Neuron (in vitro differentiated cells): ENCODE results near the gene ASXL2.

Experiments
- H2AFZ ChIP-seq: one replicate; pipeline ENCODE4 v1.6.1; 2013; ENCODE audit warnings: low read depth, mild to moderate bottlenecking, inconsistent platforms, low read length, moderate library complexity
- H3K27me3 ChIP-seq: one replicate; pipeline ENCODE4 v1.6.1; 2013; ENCODE audit warnings: low read length; ENCODE audit not compliant: insufficient read depth
- H3K36me3 ChIP-seq: one replicate; pipeline ENCODE4 v1.6.1; 2013; ENCODE audit warnings: low read length; ENCODE audit not compliant: insufficient read depth
- H3K4me1 ChIP-seq: one replicate; pipeline ENCODE4 v1.6.1; 2013; ENCODE audit warnings: low read length; ENCODE audit not compliant: insufficient read depth
- H3K4me3 ChIP-seq: 2 replicates; pipeline ENCODE4 v1.5.1; 2013; ENCODE audit warnings: mild to moderate bottlenecking, low read length, moderate library complexity
- H3K9me3 ChIP-seq: one replicate; pipeline ENCODE4 v1.6.1; 2013; ENCODE audit warnings: low read length

The ASXL2 gene

DNA sequence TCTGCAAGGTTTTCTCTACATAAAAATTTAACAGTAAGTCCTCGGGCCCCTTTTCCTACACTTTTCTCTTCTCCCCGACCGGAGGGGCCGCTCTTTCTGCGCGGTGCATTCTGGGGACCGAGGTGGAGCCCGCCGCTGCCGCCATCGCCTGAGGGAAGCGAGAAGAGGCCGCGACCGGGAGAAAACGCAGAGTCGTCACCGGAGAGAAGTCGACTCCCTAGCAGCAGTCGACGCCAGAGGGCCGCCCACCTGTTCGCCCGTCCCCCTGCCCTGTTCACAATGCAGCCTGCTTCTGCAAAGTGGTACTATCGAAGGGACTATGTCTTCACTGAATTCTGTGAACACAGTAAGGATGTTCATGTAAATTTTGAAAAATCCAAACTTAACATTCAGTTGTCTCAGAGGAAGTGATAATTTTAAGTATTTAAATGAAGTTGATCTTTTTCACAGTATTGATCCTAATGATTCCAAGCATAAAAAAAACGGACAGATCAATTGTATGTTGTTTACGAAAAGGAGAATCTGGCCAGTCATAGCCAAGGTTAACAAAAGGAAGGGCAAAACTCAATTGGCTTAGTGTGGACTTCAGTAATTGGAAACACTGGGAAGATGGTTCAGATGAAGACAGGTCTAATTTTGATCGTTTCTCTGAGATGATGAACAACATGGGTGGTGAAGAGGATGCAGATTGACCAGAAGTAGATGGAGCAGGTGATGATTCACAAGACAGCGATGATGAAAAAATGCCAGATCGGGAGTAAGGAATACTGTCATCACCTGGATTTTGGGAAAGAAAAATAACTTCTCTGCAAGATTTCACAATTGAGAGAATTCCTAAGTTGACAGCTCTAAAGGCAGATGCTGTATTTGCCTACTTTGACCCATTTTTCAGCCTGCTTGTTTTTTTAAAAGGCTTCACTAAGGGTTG lies 55.8 kb downstream of the ASXL2 start:
- H3K36me3 ChIP-seq, result no peaks in the 10 kb centered on the region
- H3K4me1 ChIP-seq, result no peaks in the 10 kb centered on the region
- H3K27me3 ChIP-seq, result no peaks in the 10 kb centered on the region
- peaks cover 2% of the 10 kb centered on the region for H3K9me3 ChIP-seq
- H3K4me3 ChIP-seq, result no peak overlapping the region
- H2AFZ ChIP-seq, result no peak overlapping the region

DNA sequence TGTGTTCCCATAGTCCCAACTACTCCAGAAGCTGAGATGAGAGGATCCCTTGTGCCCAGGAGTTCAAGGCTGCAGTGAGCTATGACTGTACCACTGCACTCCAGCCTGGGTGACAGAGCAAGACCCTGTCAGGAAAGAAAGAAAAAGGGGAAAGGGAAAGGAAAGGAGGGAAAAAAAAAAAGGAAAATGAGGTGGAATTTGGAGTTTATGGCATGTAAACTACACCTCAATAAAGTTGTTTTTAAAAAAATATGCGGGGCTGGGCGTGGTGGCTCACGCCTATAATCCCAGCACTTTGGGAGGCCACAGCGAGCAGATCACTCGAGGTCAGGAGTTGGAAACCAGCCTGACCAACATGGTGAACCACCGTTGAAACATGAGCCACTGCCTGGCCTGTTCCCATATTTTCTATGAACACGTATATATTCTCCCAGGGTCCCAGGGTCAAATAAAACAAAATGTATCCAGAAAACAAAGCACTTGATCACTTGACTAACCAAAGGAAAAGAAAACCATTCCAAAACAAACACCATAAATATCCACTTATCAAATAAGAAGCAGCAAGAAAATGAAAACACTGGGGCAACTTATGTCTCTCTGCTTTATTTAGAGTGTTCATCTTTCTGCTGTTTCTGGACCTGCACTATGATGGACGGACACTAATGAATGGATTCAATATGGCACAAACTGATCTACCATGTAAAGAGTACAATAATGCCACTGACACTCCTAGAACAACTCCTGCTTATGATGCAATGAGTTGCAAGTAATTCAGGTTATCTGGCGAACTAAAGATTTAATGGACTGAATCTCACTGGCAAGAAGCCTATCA lies 56.8 kb downstream of the ASXL2 start:
- no peak overlapping the region for H3K4me3 ChIP-seq
- peaks cover 2% of the 10 kb centered on the region for H3K9me3 ChIP-seq
- no peaks in the 10 kb centered on the region for H3K27me3 ChIP-seq
- no peaks in the 10 kb centered on the region for H3K36me3 ChIP-seq
- H2AFZ ChIP-seq, result no peak overlapping the region
- H3K4me1 ChIP-seq, result no peaks in the 10 kb centered on the region

DNA sequence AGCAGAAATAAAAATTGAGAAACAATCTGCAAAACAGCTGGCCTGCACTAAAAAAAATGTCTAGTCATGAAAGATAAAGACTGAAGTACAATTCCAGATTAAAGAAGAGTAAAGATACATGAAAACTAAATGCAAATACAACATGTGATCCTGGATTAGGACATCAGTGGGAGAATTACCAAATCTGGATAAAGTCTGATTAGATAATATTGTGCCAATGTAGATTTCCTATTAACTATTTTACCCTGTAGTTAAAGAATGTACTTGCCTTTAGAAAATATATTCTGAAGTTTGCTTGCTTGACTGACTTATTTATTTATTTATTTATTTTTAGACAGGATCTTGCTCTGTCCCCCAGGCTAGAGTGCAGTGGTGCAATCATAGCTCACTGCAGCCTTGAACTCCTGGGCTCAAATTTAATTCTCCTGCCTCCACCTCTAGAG lies 58.7 kb downstream of the ASXL2 start:
- Histone ChIP-seq H3K9me3 (peaks cover 2% of the 10 kb centered on the region), H3K27me3 (no peaks in the 10 kb centered on the region), H2AFZ (no peak overlapping the region), H3K36me3 (no peaks in the 10 kb centered on the region), H3K4me3 (no peak overlapping the region), H3K4me1 (no peaks in the 10 kb centered on the region)

DNA sequence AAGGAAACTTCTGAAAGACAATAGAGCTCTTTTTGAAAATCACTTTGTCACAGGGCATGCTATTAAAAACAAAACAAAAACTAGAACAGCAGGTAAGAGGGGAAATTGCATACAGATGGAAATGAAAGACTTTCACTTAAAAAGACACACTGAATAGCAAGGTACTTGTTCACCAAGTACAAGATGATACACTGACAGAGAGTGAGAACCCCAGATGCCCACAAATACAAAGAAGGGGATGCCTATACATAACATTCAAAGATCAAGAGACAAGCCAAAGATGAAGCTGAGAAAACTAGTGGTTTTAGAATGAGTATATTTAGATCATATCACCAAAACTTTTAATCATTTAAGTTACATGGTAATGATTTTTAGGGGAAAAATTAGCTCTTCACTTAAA lies 60.7 kb downstream of the ASXL2 start:
- H3K36me3 ChIP-seq, result no peaks in the 10 kb centered on the region
- H2AFZ ChIP-seq, result no peak overlapping the region
- no peak overlapping the region for H3K4me3 ChIP-seq
- H3K4me1 ChIP-seq, result no peaks in the 10 kb centered on the region
- no peaks in the 10 kb centered on the region for H3K27me3 ChIP-seq
- H3K9me3 ChIP-seq, result peaks cover under 1% of the 10 kb centered on the region

DNA sequence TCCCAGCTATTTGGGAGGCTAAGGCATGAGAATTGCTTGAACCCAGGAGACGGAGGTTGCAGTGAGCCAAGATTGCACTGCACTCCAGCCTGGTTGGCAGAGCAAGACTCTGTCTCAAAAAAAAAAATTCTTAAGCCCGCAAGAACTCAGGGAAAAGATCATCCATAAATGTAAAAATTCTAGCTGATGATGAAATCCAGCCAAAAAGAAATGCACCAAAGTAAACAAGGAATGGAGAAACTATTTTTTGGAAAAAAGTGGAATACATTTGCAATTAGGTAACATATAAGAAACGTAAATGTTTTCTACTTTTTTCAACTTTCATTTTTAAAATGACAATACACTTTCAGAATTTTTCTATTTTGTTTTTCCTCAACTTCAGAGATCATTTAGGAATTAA lies 61.3 kb downstream of the ASXL2 start:
- Histone ChIP-seq H3K9me3 (no peaks in the 10 kb centered on the region), H3K4me3 (no peak overlapping the region), H3K36me3 (no peaks in the 10 kb centered on the region), H3K4me1 (no peaks in the 10 kb centered on the region), H2AFZ (no peak overlapping the region), H3K27me3 (no peaks in the 10 kb centered on the region)

DNA sequence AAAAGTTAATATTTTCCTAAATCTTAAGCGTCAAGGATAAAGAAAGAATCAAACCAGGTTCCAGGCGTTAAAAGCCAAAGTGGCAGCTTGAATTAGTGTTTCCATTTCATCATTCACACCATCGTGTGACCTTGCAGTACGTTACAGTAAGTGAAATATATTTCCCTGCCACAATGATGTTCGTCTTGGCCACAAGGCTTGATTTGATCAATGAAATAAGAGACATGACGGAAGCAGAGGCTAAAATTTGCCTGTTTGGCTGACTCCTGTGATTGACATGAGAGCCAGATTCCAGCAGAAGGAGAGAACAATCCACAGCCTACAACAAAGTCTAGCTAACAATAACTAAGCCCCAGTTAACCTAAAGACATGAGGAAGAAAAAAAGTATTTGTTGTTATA lies 62.0 kb downstream of the ASXL2 start:
- no peaks in the 10 kb centered on the region for H3K36me3 ChIP-seq
- H3K9me3 ChIP-seq, result no peaks in the 10 kb centered on the region
- no peaks in the 10 kb centered on the region for H3K27me3 ChIP-seq
- H2AFZ ChIP-seq, result no peak overlapping the region
- H3K4me1 ChIP-seq, result no peaks in the 10 kb centered on the region
- no peak overlapping the region for H3K4me3 ChIP-seq

DNA sequence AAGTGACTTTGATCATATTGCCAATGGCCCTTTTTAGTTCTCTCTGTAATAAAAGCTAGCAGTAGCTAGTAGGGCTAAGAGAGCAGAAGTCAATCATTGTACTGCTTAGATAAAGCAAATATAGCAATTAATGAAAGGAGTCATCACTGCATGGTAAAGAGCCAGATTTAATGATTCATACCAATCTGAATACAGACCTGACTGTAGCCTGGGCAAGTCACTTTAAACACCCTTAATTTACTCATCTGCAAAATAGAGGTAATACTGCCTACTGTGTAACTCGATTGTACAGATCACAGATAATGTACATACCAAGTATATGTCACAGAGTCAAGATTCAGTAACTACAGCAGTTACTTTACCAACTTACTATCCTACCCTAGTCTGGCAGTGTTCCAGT lies 63.6 kb downstream of the ASXL2 start:
- no peaks in the 10 kb centered on the region for H3K36me3 ChIP-seq
- no peak overlapping the region for H3K4me3 ChIP-seq
- peaks cover 2% of the 10 kb centered on the region for H3K9me3 ChIP-seq
- H3K4me1 ChIP-seq, result no peaks in the 10 kb centered on the region
- H3K27me3 ChIP-seq, result no peaks in the 10 kb centered on the region
- no peak overlapping the region for H2AFZ ChIP-seq

DNA sequence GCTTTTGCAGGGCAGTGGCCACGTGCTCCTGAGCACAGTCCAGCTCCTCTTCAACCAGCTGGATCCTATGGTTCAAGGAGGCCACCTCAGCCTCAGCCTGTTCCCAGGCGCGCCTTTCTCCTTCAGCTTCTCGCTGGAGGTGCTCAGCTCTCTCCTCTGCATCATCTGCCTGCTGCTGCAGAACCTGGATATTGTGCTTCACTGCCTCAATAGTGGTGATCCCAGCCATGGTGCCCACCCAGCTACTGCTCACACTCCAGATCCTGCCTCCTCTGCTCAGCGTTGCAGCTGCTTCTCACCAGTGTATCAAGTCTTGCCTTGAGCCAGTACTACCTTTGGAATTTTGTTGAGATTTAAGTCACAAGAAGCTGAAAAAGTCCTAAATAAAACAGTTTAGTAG lies 67.9 kb downstream of the ASXL2 start:
- Histone ChIP-seq H3K36me3 (peaks cover 7% of the 10 kb centered on the region), H2AFZ (no peak overlapping the region), H3K4me1 (no peaks in the 10 kb centered on the region), H3K27me3 (no peaks in the 10 kb centered on the region), H3K4me3 (no peak overlapping the region), H3K9me3 (peaks cover 2% of the 10 kb centered on the region)

DNA sequence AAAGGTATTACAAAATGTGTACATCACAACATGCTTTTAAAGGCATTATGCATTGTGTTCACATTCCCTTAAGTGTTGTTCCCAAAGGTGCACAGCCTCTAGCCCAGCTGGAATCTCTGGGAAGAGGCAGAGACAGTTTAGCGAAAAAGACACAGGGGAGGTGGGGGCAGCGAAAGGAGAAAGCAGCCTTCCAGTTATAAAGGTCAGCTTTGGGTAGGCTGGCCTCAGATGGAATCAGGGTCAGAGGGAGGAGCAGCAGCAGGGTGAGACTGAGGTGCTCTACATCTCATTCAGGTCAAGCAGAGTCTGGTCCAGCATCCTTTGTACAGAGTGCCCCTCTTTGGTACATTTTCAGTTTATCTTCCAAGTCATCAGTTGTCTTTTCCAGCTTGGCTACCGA lies 68.6 kb downstream of the ASXL2 start:
- Histone ChIP-seq H3K4me1 (no peaks in the 10 kb centered on the region), H3K27me3 (no peaks in the 10 kb centered on the region), H3K9me3 (peaks cover 2% of the 10 kb centered on the region), H2AFZ (no peak overlapping the region), H3K4me3 (no peak overlapping the region), H3K36me3 (peaks cover 10% of the 10 kb centered on the region)

DNA sequence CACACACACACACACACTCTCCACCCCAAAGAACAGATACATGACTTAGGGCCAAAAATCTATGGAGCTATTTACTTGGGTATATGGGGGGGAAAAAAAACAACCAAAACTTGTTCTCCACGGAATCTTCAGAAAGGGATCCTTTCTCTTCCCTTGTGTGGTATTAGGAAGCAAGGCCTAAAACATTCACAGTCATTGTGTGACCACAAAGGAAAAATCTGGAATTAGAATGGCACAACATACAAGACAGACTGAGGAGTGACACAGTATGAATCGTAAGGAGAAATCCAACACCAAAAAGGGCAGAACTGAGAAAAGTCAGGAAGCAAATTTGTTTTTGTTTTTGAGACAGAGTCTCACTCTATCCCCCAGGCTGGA lies 70.3 kb downstream of the ASXL2 start:
- H3K4me1 ChIP-seq, result no peaks in the 10 kb centered on the region
- H3K27me3 ChIP-seq, result no peaks in the 10 kb centered on the region
- H2AFZ ChIP-seq, result no peak overlapping the region
- H3K4me3 ChIP-seq, result no peak overlapping the region
- H3K9me3 ChIP-seq, result peaks cover 8% of the 10 kb centered on the region
- H3K36me3 ChIP-seq, result peaks cover 27% of the 10 kb centered on the region

DNA sequence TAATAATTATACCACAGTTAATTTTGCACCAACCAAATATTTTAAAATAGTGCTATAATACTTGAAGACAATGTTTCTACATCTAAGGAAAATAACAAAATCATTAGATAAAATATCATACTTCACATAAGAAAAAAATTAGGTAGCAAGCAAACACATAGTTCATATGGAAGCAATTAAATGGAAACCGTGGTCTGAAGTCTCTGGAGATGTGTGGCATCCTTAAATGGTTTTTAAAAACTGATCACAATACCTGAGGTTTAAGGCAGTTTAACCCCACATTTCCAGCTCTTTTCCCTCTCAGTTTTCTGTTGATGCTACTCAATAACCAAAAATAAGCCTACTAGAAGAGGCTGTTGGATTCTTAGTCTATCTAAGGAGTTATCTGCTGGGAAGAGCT lies 71.3 kb downstream of the ASXL2 start:
- Histone ChIP-seq H3K27me3 (no peaks in the 10 kb centered on the region), H2AFZ (no peak overlapping the region), H3K4me3 (no peak overlapping the region), H3K9me3 (peaks cover 8% of the 10 kb centered on the region), H3K4me1 (peaks cover 7% of the 10 kb centered on the region), H3K36me3 (peaks cover 28% of the 10 kb centered on the region)

DNA sequence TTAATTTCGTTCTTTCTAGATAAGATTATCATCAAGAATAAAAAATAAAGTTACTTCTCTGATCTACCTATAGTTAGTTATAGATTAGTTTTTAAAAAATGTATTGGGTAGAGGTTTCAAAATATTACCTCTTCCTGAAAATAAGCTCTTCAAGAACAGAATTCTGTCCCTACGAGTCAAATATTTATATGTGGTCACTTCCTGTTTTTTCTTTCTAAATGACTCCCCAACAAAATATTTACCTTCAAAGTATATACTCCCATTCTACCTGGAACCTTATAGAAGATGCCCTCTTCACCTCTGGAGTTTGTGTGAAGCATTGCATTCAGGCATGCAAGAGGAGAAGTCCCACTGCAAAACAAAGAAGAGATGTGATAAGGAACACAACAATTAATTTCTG lies 72.3 kb downstream of the ASXL2 start:
- Histone ChIP-seq H3K9me3 (peaks cover 8% of the 10 kb centered on the region), H3K4me3 (no peak overlapping the region), H3K4me1 (peaks cover 7% of the 10 kb centered on the region), H2AFZ (no peak overlapping the region), H3K36me3 (peaks cover 28% of the 10 kb centered on the region), H3K27me3 (no peaks in the 10 kb centered on the region)

DNA sequence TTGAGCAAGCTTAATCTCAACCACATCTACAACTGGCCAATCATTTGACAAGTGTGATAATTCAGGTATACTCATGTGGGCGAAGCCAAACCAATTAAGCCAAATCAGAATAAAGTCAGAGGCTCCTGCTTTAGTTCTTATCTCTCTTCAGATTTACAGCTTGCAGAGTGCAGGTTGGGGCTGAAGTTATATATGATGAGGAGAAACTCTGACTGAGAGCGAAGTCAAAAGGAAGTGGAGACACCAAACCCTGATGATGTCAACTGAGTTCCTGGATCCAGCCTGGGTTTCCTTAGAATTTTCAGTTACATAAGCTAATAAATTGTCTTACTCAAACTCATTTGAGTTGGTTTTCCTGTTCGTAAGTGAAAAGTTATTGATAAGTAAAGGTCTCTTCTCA lies 73.9 kb downstream of the ASXL2 start:
- Histone ChIP-seq H3K36me3 (peaks cover 30% of the 10 kb centered on the region), H2AFZ (no peak overlapping the region), H3K27me3 (no peaks in the 10 kb centered on the region), H3K4me3 (no peak overlapping the region), H3K9me3 (peaks cover 6% of the 10 kb centered on the region), H3K4me1 (peaks cover 7% of the 10 kb centered on the region)
